Esophagus muscularis mucosa (tissue), 4 donors: ENCODE results near the gene PARD3B. TPM values are rescaled to one million over a fixed set of nuclear protein-coding genes. Genes with fewer than 3 reads are reported as not detected.

Experiments
- DNase-seq: peaks from one replicate; pipeline ENCODE4 v3.0.0-alpha.2; 2017; ENCODE audit errors: extremely low spot score
- H3K27ac ChIP-seq, 4 donors: fragments of 200-600 bp; sonication (generic); replicated peaks in 1 of 4; 1 replicate in 3 of 4; 2 replicates in 1 of 4; pipeline ENCODE4 v1.5.1; 2016 to 2019; ENCODE audit warnings: mild to moderate bottlenecking in 1 of 4
- H3K27me3 ChIP-seq, 4 donors: fragments of 200-600 bp; sonication (generic); one replicate each; pipeline versions ENCODE4 v1.5.1 to v1.6.0; 2016 to 2019
- H3K36me3 ChIP-seq, 4 donors: fragments of 200-600 bp; sonication (generic); one replicate each; pipeline ENCODE4 v1.5.1; 2016 to 2019
- H3K4me1 ChIP-seq, 4 donors: fragments of 200-600 bp; sonication (generic); one replicate each; pipeline ENCODE4 v1.5.1; 2016 to 2019
- H3K4me3 ChIP-seq, 4 donors: fragments of 200-600 bp; sonication (generic); 1 replicate in 2 of 4; 2 replicates in 2 of 4; pipeline ENCODE4 v1.5.1; 2016 to 2019; ENCODE audit warnings: mild to moderate bottlenecking in 4 of 4, moderate library complexity in 1 of 4
- H3K9me3 ChIP-seq, 4 donors: fragments of 200-600 bp; sonication (generic); 1 replicate in 3 of 4; 2 replicates in 1 of 4; pipeline ENCODE4 v1.5.1; 2016 to 2019
- EP300 ChIP-seq: sonication (generic); formaldehyde crosslinking; IDR thresholded peaks from one replicate; pipeline ENCODE4 v1.6.1; 2017; ENCODE audit warnings: antibody characterized with exemption
- POLR2A ChIP-seq: fragments of 450-650 bp; IDR thresholded peaks from one replicate; pipeline ENCODE4 v1.6.1; 2017; ENCODE audit warnings: antibody characterized with exemption, moderate library complexity, mild to moderate bottlenecking, low read depth
- POLR2AphosphoS5 ChIP-seq, 2 donors: sonication (generic); formaldehyde crosslinking; IDR thresholded peaks; one replicate each; pipeline ENCODE4 v1.6.1; 2017; ENCODE audit warnings: antibody characterized with exemption in 2 of 2
- WGBS: methylation state at CpG from one replicate; pipeline ENCODE4 v1.1.5; 2018; 5-methylcytosine and 5-hydroxymethylcytosine counted together
- intact Hi-C: fragments of 100-400 bp; cut with DNase I; formaldehyde crosslinking; loops from one replicate; pipeline ENCODE4 v1.15.1; 2023
- total RNA-seq, 4 donors: library from RNA; depleted of rRNA; stranded (reverse); fragments of >200 nt; gene quantifications; one replicate each; pipeline versions ENCODE4 v1.1.0 to v1.2.1, GENCODE V29; 2016
- TF ChIP-seq, protein P1 (sequence below), 3 experiments: fragments of 200-600 bp in 2 of 3; fragments of 450-650 bp in 1 of 3; sonication (generic) in 2 of 3; IDR thresholded peaks; one replicate each; pipeline ENCODE4 v1.5.1; 2017 to 2019; ENCODE audit warnings: antibody characterized with exemption in 3 of 3, mild to moderate bottlenecking in 2 of 3, moderate library complexity in 1 of 3

PARD3B gene
- total RNA-seq, 4 donors from 2014 or later, result 24.2 to 40.8 (median 32.5) TPM

DNA sequence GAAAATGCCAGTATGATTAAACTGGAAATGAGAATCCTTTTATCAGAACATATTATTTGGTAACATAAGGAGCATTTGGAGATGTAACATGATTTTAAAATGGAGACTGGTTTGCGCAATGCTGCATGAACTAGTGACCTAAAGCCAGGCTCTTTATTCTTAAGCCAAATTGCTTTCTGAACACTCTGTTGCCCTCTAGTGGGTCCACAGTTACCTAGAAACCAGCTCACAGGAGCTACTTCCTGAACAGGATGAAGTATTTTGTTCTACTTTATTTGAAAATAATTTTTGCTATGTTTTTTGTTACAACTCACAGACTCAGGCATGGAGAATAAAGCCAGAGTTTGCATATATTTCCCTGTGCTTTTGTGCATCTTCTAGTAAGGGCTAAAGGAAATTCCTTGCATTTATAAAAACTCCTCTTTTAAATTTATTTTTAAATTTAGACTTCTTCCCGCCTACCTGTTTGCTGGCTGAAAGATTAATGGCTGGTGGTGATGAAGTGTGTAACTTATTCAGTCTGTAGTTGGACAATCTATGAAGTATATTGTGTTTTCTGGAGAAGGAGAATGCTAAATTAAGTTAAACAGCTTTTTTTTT is 146.7 kb downstream of the PARD3B start:
- TF ChIP-seq POLR2AphosphoS5 (IDR thresholded peaks at IDR 0.05) (peak in 1 of 2 donors; percentile 38), POLR2A (no peak), EP300 (no peak)
- TF ChIP-seq, protein P1, sequence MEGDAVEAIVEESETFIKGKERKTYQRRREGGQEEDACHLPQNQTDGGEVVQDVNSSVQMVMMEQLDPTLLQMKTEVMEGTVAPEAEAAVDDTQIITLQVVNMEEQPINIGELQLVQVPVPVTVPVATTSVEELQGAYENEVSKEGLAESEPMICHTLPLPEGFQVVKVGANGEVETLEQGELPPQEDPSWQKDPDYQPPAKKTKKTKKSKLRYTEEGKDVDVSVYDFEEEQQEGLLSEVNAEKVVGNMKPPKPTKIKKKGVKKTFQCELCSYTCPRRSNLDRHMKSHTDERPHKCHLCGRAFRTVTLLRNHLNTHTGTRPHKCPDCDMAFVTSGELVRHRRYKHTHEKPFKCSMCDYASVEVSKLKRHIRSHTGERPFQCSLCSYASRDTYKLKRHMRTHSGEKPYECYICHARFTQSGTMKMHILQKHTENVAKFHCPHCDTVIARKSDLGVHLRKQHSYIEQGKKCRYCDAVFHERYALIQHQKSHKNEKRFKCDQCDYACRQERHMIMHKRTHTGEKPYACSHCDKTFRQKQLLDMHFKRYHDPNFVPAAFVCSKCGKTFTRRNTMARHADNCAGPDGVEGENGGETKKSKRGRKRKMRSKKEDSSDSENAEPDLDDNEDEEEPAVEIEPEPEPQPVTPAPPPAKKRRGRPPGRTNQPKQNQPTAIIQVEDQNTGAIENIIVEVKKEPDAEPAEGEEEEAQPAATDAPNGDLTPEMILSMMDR (IDR thresholded peaks at IDR 0.05), result peak; percentile 72 to 80 (median 80)
- no peaks in the 10 kb centered on the region for H3K27me3 ChIP-seq
- H3K9me3 ChIP-seq, result no peaks in the 10 kb centered on the region
- WGBS, result 45% methylated on average over 2 of the region's 2 CpGs
- H3K4me1 ChIP-seq, result peaks cover 6 to 49% (median 41%) of the 10 kb centered on the region in 4 donors
- DNase-seq, result no peak
- intact Hi-C loops, result loop anchor here (2.0 to 10.0 kb wide), 3 partner anchors 147 to 983 kb away; partner anchors contain the start of gene PARD3B
- no peak overlapping the region for H3K4me3 ChIP-seq
- no peaks in the 10 kb centered on the region for H3K36me3 ChIP-seq
- no peak overlapping the region for H3K27ac ChIP-seq

DNA sequence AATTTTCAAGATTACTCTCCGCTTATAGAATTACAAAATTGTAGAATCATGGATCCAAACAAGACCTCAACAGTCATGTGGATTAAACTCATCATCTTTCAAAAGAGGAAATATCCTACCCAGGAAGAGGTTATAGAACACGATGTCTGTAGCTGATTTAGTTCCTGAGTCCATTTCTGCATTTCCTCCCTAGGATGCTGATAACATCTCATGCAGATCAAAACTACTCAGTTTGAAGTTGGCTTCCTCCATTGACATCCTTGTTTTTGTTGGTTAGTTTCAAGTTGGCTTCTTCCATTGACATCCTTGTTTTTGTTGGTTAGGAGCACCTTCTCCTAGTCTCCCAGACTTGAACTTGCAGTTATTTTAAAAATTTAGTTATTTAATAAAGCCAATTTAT is 147.5 kb downstream of the PARD3B start:
- no peak overlapping the region for H3K27ac ChIP-seq
- no peaks in the 10 kb centered on the region for H3K27me3 ChIP-seq
- intact Hi-C loops, result loop anchor here (2.0 to 10.0 kb wide), 3 partner anchors 148 to 982 kb away; partner anchors contain the start of gene PARD3B
- TF ChIP-seq POLR2AphosphoS5 (IDR thresholded peaks at IDR 0.05) (no peak), POLR2A (no peak), EP300 (no peak)
- TF ChIP-seq, protein P1 (IDR thresholded peaks at IDR 0.05), result no peak
- WGBS, result 85% methylated on average over 2 of the region's 2 CpGs
- DNase-seq, result no peak
- H3K4me3 ChIP-seq, result no peak overlapping the region
- no peaks in the 10 kb centered on the region for H3K36me3 ChIP-seq
- H3K4me1 ChIP-seq, result peaks cover 6 to 41% (median 36%) of the 10 kb centered on the region in 4 donors
- no peaks in the 10 kb centered on the region for H3K9me3 ChIP-seq

DNA sequence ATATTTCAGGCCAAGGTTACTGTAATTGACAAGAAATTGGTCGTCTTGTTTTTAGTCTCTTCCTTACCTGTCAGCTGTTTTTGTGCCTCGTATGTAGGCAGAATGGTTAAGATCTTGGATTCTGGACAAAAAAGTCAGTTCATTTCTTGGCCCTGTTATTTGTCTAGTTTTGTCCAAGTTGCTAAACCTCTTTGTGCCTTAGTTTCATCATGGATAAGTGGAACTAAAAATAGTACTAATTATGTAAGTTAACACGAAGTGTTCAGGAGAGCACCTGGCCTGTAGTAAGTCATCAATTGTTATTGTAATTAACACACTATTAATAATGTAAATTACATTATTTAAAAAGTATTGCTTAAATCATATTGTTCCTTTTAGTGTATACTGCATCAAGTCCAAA is 148.0 kb downstream of the PARD3B start:
- TF ChIP-seq EP300 (no peak), POLR2AphosphoS5 (IDR thresholded peaks at IDR 0.05) (no peak), POLR2A (no peak)
- TF ChIP-seq, protein P1 (IDR thresholded peaks at IDR 0.05), result no peak
- H3K4me1 ChIP-seq, result peaks cover 6 to 37% (median 33%) of the 10 kb centered on the region in 4 donors
- DNase-seq, result no peak
- H3K27me3 ChIP-seq, result no peaks in the 10 kb centered on the region
- H3K27ac ChIP-seq, result no peak overlapping the region
- no peaks in the 10 kb centered on the region for H3K36me3 ChIP-seq
- H3K9me3 ChIP-seq, result no peaks in the 10 kb centered on the region
- WGBS, result 48% methylated on average over 3 of the region's 3 CpGs
- intact Hi-C loops, result loop anchor here (2.0 to 10.0 kb wide), 3 partner anchors 148 to 982 kb away; partner anchors contain the start of gene PARD3B
- H3K4me3 ChIP-seq, result no peak overlapping the region

DNA sequence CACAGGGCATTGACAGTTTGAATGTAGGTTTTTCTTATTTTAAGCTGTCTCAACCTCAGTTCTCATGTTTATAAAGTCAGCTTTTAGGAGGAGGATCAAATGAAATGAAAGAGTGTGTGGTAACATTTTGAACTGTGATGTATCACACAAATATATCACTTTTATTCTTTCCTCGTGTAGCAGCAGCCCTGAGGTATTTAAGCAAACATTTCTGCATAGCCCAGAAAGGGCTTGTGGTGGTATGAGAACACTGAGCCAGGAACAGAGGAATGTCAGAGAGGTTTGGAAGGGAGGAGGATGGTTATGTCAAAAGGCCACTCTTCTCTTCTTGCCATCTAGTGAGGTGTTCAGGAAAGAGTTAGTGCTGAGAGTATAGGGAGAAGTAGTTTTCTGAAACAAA is 150.2 kb downstream of the PARD3B start:
- no peak for TF ChIP-seq POLR2A
- TF ChIP-seq POLR2AphosphoS5 (IDR thresholded peaks at IDR 0.05), result no peak
- no peak for TF ChIP-seq EP300
- no peak overlapping the region for H3K27ac ChIP-seq
- DNase-seq, result no peak
- H3K9me3 ChIP-seq, result no peaks in the 10 kb centered on the region
- no peaks in the 10 kb centered on the region for H3K27me3 ChIP-seq
- no peak overlapping the region for H3K4me3 ChIP-seq
- H3K4me1 ChIP-seq, result peaks cover 6 to 37% (median 35%) of the 10 kb centered on the region in 4 donors
- H3K36me3 ChIP-seq, result no peaks in the 10 kb centered on the region
- WGBS, result 42% methylated on average over 1 of the region's 1 CpG
- intact Hi-C loops, result loop anchor here (10.0 kb wide), 2 partner anchors 431 to 979 kb away; no protein-coding TSS in a partner anchor

DNA sequence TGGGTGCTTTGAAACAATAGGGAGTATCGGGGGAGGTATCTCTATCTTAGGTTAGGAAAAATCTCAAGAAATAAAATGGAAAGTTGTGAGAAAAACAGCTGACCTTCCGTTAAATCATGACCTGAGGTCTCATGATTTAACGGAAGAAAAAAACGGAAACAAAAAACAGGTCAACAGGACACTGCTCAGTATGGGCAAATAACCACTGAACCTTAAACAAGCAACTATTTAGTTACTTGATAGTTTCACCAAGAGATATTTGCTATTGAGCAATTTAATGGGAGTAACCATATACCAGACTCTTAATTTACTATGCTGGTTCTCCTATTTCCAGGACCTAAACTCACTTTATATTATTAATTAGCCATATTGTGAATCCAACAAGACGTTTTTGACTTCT is 150.8 kb downstream of the PARD3B start:
- 93% methylated on average over 5 of the region's 5 CpGs for WGBS
- no peak for DNase-seq
- TF ChIP-seq EP300 (no peak), POLR2A (no peak), POLR2AphosphoS5 (IDR thresholded peaks at IDR 0.05) (no peak)
- TF ChIP-seq, protein P1 (IDR thresholded peaks at IDR 0.05), result no peak
- Histone ChIP-seq H3K4me1 (peaks cover 6 to 41% (median 38%) of the 10 kb centered on the region in 4 donors), H3K27ac (no peak overlapping the region), H3K36me3 (no peaks in the 10 kb centered on the region), H3K9me3 (no peaks in the 10 kb centered on the region), H3K4me3 (no peak overlapping the region), H3K27me3 (no peaks in the 10 kb centered on the region)
- intact Hi-C loops, result loop anchor here (10.0 kb wide), 2 partner anchors 431 to 979 kb away; no protein-coding TSS in a partner anchor
